Measurements from ENCODE around the gene NTF4. TPM values are rescaled to one million over a fixed set of nuclear protein-coding genes. Genes with fewer than 3 reads are reported as not detected.
"Not testable (repeated sequence)": the region's sequence is repeated elsewhere in the genome, so short reads cannot be mapped to it uniquely, and the experiment has no call there.

NTF4 gene
- total and polyA plus RNA-seq, 2 experiments from 2014 or later, result 0.94 to 2.7 TPM

- H3K4me1 Mint-ChIP-seq; H3K79me2 ChIP-seq (replicated peaks; ENCODE audit: insufficient read depth); H3K27ac Mint-ChIP-seq; H3K27ac ChIP-seq (ENCODE audit: low read depth); H3K4me2 ChIP-seq; H3K4me1 ChIP-seq (ENCODE audit: insufficient read depth); H2AFZ ChIP-seq; H3K9me2 ChIP-seq (ENCODE audit: insufficient read depth); H3K27me3 ChIP-seq (ENCODE audit: insufficient read depth); H3K36me3 Mint-ChIP-seq (ENCODE audit: low read depth); H3K9me3 Mint-ChIP-seq; H3K4me3 ChIP-seq; H3F3A ChIP-seq (replicated peaks; ENCODE audit: low read depth); H4K20me1 ChIP-seq (replicated peaks; ENCODE audit: insufficient read depth); H3K36me3 ChIP-seq (ENCODE audit: insufficient read depth): not testable (repeated sequence)
- peaks cover 20% of the 10 kb centered on the region for H3K27me3 Mint-ChIP-seq (ENCODE audit: insufficient read depth, low read depth, poor library complexity)
- DNase-seq (ENCODE audit: low spot score) (peak; percentile 86), ATAC-seq (peak; percentile 91)
- peak within 1 kb of the TSS; percentile 13; the same call in 1 of the 3 replicates for H3K4me3 Mint-ChIP-seq
- TF ChIP-seq, protein P1, sequence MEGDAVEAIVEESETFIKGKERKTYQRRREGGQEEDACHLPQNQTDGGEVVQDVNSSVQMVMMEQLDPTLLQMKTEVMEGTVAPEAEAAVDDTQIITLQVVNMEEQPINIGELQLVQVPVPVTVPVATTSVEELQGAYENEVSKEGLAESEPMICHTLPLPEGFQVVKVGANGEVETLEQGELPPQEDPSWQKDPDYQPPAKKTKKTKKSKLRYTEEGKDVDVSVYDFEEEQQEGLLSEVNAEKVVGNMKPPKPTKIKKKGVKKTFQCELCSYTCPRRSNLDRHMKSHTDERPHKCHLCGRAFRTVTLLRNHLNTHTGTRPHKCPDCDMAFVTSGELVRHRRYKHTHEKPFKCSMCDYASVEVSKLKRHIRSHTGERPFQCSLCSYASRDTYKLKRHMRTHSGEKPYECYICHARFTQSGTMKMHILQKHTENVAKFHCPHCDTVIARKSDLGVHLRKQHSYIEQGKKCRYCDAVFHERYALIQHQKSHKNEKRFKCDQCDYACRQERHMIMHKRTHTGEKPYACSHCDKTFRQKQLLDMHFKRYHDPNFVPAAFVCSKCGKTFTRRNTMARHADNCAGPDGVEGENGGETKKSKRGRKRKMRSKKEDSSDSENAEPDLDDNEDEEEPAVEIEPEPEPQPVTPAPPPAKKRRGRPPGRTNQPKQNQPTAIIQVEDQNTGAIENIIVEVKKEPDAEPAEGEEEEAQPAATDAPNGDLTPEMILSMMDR (conservative IDR thresholded peaks at IDR 0.05; ENCODE audit: low read depth in 2 of 2), result peak; percentile 67 to 70
- TF ChIP-seq CREB1 (CRISPR knock-in tag; IDR thresholded peaks at IDR 0.05; ENCODE audit: low read depth), result peak; percentile 91
Measured at GRCh38 chr19:49031642-49032301, 32.8 kb downstream of the NTF4 start, which contains the start of gene CGB2. Gene CGB2, plus strand, starts transcription at chr19:49031890. Its CDS starts 206 bp downstream, at chr19:49032096.

GRCh38 chr19:49030323-49030722 lies 34.3 kb downstream of the NTF4 start:
- peaks cover 13% of the 10 kb centered on the region for H3K27me3 Mint-ChIP-seq (ENCODE audit: insufficient read depth, low read depth, poor library complexity)
- H3K27ac Mint-ChIP-seq; H3K4me1 ChIP-seq (ENCODE audit: insufficient read depth); H3K4me3 Mint-ChIP-seq; H3K79me2 ChIP-seq (replicated peaks; ENCODE audit: insufficient read depth); ATAC-seq; DNase-seq (ENCODE audit: low spot score); H3K36me3 ChIP-seq (ENCODE audit: insufficient read depth); H3K9me3 Mint-ChIP-seq; H3K27me3 ChIP-seq (ENCODE audit: insufficient read depth); H3F3A ChIP-seq (replicated peaks; ENCODE audit: low read depth); H3K9me2 ChIP-seq (ENCODE audit: insufficient read depth); H3K4me1 Mint-ChIP-seq; H3K27ac ChIP-seq (ENCODE audit: low read depth); H2AFZ ChIP-seq; H3K4me2 ChIP-seq; H4K20me1 ChIP-seq (replicated peaks; ENCODE audit: insufficient read depth); H3K4me3 ChIP-seq; H3K36me3 Mint-ChIP-seq (ENCODE audit: low read depth): not testable (repeated sequence)

GRCh38 chr19:49029749-49030148 lies 34.9 kb downstream of the NTF4 start:
- H3K27ac Mint-ChIP-seq; H4K20me1 ChIP-seq (replicated peaks; ENCODE audit: insufficient read depth); H2AFZ ChIP-seq; H3K4me1 ChIP-seq (ENCODE audit: insufficient read depth); H3F3A ChIP-seq (replicated peaks; ENCODE audit: low read depth); H3K4me3 Mint-ChIP-seq; H3K9me2 ChIP-seq (ENCODE audit: insufficient read depth); H3K4me1 Mint-ChIP-seq; DNase-seq (ENCODE audit: low spot score); H3K4me3 ChIP-seq; H3K27me3 ChIP-seq (ENCODE audit: insufficient read depth); H3K79me2 ChIP-seq (replicated peaks; ENCODE audit: insufficient read depth); H3K4me2 ChIP-seq; H3K27ac ChIP-seq (ENCODE audit: low read depth); H3K36me3 ChIP-seq (ENCODE audit: insufficient read depth); H3K36me3 Mint-ChIP-seq (ENCODE audit: low read depth); H3K9me3 Mint-ChIP-seq; ATAC-seq: not testable (repeated sequence)
- peaks cover 13% of the 10 kb centered on the region for H3K27me3 Mint-ChIP-seq (ENCODE audit: insufficient read depth, low read depth, poor library complexity)

- not testable (repeated sequence) for DNase-seq (ENCODE audit: low spot score); H3K9me2 ChIP-seq (ENCODE audit: insufficient read depth); H3K4me1 Mint-ChIP-seq; H3K4me1 ChIP-seq (ENCODE audit: insufficient read depth); H3K36me3 Mint-ChIP-seq (ENCODE audit: low read depth); H3K4me2 ChIP-seq; H4K20me1 ChIP-seq (replicated peaks; ENCODE audit: insufficient read depth); H3K27ac Mint-ChIP-seq; H3K9me3 Mint-ChIP-seq; H2AFZ ChIP-seq; H3K4me3 Mint-ChIP-seq; H3K27ac ChIP-seq (ENCODE audit: low read depth); H3K36me3 ChIP-seq (ENCODE audit: insufficient read depth); H3K79me2 ChIP-seq (replicated peaks; ENCODE audit: insufficient read depth); H3F3A ChIP-seq (replicated peaks; ENCODE audit: low read depth); H3K27me3 ChIP-seq (ENCODE audit: insufficient read depth); H3K4me3 ChIP-seq; ATAC-seq
- H3K27me3 Mint-ChIP-seq (ENCODE audit: insufficient read depth, low read depth, poor library complexity), result peaks cover 13% of the 10 kb centered on the region
Measured at GRCh38 chr19:49028686-49029085, 35.9 kb downstream of the NTF4 start.

GRCh38 chr19:49025599-49025998 lies 39.0 kb downstream of the NTF4 start:
- not testable (repeated sequence) for H4K20me1 ChIP-seq (replicated peaks; ENCODE audit: insufficient read depth); H3K36me3 ChIP-seq (ENCODE audit: insufficient read depth); H3K4me1 ChIP-seq (ENCODE audit: insufficient read depth); H3K27ac Mint-ChIP-seq; H3K9me3 Mint-ChIP-seq; H3K9me2 ChIP-seq (ENCODE audit: insufficient read depth); ATAC-seq; H3K4me3 ChIP-seq; H2AFZ ChIP-seq; H3K4me2 ChIP-seq; H3K4me3 Mint-ChIP-seq; H3K79me2 ChIP-seq (replicated peaks; ENCODE audit: insufficient read depth); DNase-seq (ENCODE audit: low spot score); H3K4me1 Mint-ChIP-seq; H3K27ac ChIP-seq (ENCODE audit: low read depth); H3F3A ChIP-seq (replicated peaks; ENCODE audit: low read depth); H3K36me3 Mint-ChIP-seq (ENCODE audit: low read depth)
- H3K27me3 ChIP-seq (ENCODE audit: insufficient read depth), result peaks cover 10% of the 10 kb centered on the region; the same call in 1 of the 2 replicates
- H3K27me3 Mint-ChIP-seq (ENCODE audit: insufficient read depth, low read depth, poor library complexity), result peaks cover 13% of the 10 kb centered on the region

GRCh38 chr19:49025088-49025487 lies 39.5 kb downstream of the NTF4 start:
- H3K27me3 Mint-ChIP-seq (ENCODE audit: insufficient read depth, low read depth, poor library complexity), result peaks cover 14% of the 10 kb centered on the region

More at GRCh38 chr19:49025088-49025487, 39.5 kb downstream of the NTF4 start:
- not testable (repeated sequence) for H3K4me3 ChIP-seq; H3K79me2 ChIP-seq (replicated peaks; ENCODE audit: insufficient read depth); H3K9me3 Mint-ChIP-seq; H2AFZ ChIP-seq; H3K4me3 Mint-ChIP-seq; H3K27ac Mint-ChIP-seq; DNase-seq (ENCODE audit: low spot score); H3F3A ChIP-seq (replicated peaks; ENCODE audit: low read depth); H3K36me3 ChIP-seq (ENCODE audit: insufficient read depth); H4K20me1 ChIP-seq (replicated peaks; ENCODE audit: insufficient read depth); H3K9me2 ChIP-seq (ENCODE audit: insufficient read depth); ATAC-seq; H3K27ac ChIP-seq (ENCODE audit: low read depth); H3K36me3 Mint-ChIP-seq (ENCODE audit: low read depth); H3K4me2 ChIP-seq
- H3K4me1 Mint-ChIP-seq, result peaks cover 10% of the 10 kb centered on the region
- Histone ChIP-seq H3K27me3 (ENCODE audit: insufficient read depth) (peaks cover 15% of the 10 kb centered on the region; the same call in 1 of the 2 replicates), H3K4me1 (ENCODE audit: insufficient read depth) (peaks cover 11% of the 10 kb centered on the region; the same call in 1 of the 2 replicates)
